ENCODE data around the gene ADGRG2.
"Not testable (repeated sequence)": the region's sequence is repeated elsewhere in the genome, so short reads cannot be mapped to it uniquely, and the experiment has no call there.

ADGRG2 gene

DNA sequence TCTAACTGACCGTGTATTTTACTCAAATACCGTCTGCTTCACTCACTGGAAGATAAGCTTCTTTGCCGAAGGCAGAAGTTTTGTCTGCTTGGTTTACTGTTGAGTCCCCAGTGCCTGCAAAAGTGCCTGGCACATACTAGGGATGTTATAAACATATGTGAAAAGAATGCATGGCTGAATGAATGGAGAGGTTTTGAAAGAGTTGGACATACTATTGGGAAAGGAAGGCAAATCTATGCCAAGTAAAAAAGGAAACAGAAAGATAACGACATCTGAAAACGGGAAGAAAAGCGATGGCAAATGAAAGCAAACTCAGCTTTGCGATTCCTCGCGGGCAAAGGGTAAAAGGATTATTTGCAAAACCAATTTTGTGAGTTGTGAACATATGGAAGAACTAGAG is 21.7 kb downstream of the ADGRG2 start:
- Mint-ChIP-seq H3K4me3 (no peak overlapping the region), H3K9me3 (peaks cover 0 to 3% of the 10 kb centered on the region in 2 donors), H3K27me3 (peaks cover 0 to 10% of the 10 kb centered on the region in 2 donors), H3K4me1 (no peaks in the 10 kb centered on the region), H3K27ac (no peak overlapping the region), H3K36me3 (no peaks in the 10 kb centered on the region)
- no peak for ATAC-seq (replicated peaks)
- DNase-seq = no peak

DNA sequence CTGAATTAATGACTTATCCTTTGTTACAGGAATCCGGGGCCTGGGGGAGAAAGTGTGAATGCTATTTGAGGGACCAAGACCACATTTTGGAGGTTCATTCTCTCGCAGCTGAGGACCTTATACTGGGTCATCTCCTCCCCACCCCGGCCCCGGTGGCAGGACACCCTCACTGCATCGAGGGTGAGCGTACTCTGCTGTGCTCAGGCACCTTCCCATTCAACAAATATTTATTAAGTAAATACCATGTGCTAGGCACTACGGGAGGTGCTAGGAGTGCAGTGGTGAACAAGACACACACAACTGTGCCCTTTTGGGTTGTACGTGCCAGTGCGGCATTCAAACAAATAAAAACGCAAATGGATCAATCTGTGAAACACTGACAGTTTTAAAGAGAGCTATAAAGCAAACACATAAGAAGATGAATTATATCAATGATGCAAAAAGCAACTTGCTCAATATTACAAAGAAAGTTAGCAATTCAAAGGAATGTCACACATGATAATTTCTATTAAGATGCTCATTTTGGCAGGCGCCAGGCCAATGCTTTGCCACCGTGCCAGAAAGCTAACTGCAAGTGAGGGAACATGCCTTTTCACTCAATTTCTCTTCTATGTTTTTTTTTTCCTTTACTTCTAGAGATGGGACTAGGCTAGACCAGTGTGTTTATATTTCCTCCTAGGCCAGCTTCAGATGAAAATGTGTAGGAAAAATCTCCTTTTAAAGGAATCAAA is 24.6 kb downstream of the ADGRG2 start:
- Mint-ChIP-seq H3K9me3 (peaks cover 0 to 3% of the 10 kb centered on the region in 2 donors), H3K4me1 (no peaks in the 10 kb centered on the region), H3K27ac (no peak overlapping the region), H3K36me3 (no peaks in the 10 kb centered on the region), H3K27me3 (peaks cover 0 to under 1% of the 10 kb centered on the region in 2 donors), H3K4me3 (no peak overlapping the region)
- ATAC-seq (replicated peaks) (no peak), DNase-seq (no peak)

DNA sequence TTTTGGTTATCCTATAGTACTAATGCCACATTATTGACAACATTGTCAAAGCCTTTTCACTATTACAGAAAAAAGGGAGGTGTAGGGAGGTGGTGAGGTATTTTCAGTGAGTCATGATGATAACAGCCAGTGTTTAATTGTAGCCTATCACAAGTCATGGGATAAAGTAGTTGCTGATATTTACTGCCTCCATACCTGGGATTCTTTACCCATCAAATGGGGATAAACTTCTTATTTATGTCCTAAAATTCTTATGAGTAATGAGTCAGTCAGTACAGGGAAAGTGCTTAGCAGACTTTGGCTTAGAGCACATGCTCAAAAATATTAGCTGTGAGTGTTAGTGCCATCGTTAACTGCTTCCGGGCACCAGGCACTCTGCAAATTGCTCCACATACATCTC is 25.7 kb downstream of the ADGRG2 start:
- Mint-ChIP-seq H3K27me3 (no peaks in the 10 kb centered on the region), H3K36me3 (no peaks in the 10 kb centered on the region), H3K4me1 (no peaks in the 10 kb centered on the region), H3K4me3 (no peak overlapping the region), H3K9me3 (peaks cover 5 to 9% of the 10 kb centered on the region in 2 donors), H3K27ac (no peak overlapping the region)
- DNase-seq (no peak), ATAC-seq (replicated peaks) (no peak)

DNA sequence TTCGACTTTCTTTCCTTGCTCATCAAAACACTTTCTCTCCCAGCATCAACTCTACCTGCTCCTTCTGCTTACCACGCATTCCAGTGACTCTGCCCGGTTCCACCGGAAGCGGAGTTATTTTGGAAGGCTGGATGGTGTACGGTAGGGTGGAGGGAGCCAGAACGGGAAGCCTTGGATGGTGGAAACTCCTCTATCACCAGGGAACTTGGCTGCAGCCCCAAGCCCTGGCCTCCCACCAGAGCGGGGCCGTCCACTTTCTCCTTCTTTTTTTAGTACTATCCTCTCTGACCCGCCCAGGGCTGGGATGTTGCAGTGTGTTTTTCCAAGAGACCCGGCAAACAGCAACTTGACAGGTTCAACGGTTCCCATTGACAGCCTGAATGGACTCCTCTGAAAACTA is 27.6 kb downstream of the ADGRG2 start:
- Mint-ChIP-seq H3K27ac (no peak overlapping the region), H3K4me3 (no peak overlapping the region), H3K27me3 (peaks cover 6 to 7% of the 10 kb centered on the region in 2 donors), H3K4me1 (no peaks in the 10 kb centered on the region), H3K9me3 (peaks cover 8 to 17% of the 10 kb centered on the region in 2 donors), H3K36me3 (no peaks in the 10 kb centered on the region)
- DNase-seq (no peak), ATAC-seq (replicated peaks) (no peak)

DNA sequence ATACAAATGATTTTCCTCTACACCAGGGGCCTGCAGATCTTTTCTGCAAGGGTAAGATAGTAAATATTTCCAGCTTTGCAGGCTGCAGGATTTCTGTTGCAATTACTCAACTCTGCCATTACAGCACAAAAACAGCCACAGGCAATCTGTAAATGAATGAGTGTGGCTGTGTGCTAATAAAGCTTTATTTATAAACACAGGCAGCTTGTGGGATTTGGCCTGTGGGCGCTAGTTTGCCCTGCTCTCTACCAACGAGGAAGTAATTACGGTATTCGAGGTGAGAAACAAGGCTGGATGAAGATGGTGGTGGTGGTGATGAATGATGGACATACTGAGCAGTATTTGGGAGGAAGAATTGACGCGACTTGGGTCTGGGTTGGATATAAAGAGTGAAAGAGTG is 30.7 kb downstream of the ADGRG2 start:
- Mint-ChIP-seq H3K4me3 (no peak overlapping the region), H3K36me3 (no peaks in the 10 kb centered on the region), H3K9me3 (peaks cover 15 to 27% of the 10 kb centered on the region in 2 donors), H3K27ac (no peak overlapping the region), H3K27me3 (peaks cover 6 to 7% of the 10 kb centered on the region in 2 donors), H3K4me1 (no peaks in the 10 kb centered on the region)
- ATAC-seq (replicated peaks) = no peak
- no peak for DNase-seq

DNA sequence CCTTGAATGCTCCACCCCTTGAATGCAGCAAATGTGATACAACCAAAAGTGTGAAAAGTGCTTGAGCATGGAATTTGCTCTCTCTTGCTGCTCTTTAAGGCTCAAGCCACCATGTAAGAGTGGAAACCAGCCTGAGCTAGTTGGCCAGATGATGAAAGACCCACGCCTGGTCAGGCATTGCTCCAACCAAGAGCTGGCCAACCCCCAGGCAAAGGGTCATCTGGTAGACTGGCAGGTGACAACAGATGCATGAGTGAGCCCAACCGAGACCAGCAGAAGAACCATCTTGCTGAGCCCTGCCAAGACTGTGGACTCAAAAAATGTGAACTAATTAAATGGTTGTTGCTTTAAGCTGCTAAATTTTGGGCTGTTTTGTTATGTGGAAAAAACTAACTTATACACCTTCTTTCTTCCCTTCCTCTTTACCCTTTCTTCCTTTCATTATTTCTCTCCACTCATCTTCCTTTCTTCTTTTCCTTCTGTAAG is 32.7 kb downstream of the ADGRG2 start:
- Mint-ChIP-seq H3K27me3 (peaks cover 6 to 7% of the 10 kb centered on the region in 2 donors), H3K9me3 (peaks cover 17 to 27% of the 10 kb centered on the region in 2 donors), H3K27ac (no peak overlapping the region), H3K36me3 (no peaks in the 10 kb centered on the region), H3K4me1 (no peaks in the 10 kb centered on the region), H3K4me3 (no peak overlapping the region)
- DNase-seq = no peak
- no peak for ATAC-seq (replicated peaks)

DNA sequence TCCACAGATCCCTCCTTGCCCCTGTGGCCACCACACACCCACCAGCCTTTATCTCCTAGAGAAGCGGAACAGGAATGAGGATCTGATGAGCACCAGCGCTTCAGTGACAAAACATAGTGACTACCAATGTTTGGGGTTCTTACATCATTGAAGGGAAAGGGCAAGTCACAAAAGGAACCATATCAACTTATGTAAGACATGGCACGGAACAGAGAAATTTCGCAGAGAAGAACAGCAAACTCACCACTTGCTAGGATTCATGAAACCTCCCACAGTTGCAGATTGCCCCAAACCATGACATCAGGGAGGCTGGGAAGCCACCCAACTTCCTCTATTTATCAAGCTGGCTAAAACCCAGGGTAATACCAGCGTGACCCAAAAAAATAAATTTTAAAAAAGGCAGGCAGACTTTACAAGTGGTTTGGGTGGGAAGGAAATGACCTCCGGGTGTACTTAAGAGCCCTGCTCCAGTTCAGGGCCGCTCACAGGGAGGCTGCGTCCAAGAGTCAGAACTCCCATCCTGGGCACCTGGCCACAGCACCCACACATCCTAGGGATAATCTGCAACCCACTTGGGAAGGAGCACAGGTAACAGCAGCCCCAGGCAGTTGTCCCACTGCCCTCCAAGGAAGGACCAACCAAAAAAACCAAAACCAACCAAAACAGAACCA is 36.0 kb downstream of the ADGRG2 start:
- H3K9me3 Mint-ChIP-seq = peaks cover 12 to 20% of the 10 kb centered on the region in 2 donors
- no peaks in the 10 kb centered on the region for H3K36me3 Mint-ChIP-seq
- H3K27ac Mint-ChIP-seq = no peak overlapping the region
- no peaks in the 10 kb centered on the region for H3K4me1 Mint-ChIP-seq
- ATAC-seq (replicated peaks) = peak in 1 of 2 donors; percentile 41
- H3K27me3 Mint-ChIP-seq = peaks cover 6 to 7% of the 10 kb centered on the region in 2 donors
- no peak for DNase-seq
- no peak overlapping the region for H3K4me3 Mint-ChIP-seq

DNA sequence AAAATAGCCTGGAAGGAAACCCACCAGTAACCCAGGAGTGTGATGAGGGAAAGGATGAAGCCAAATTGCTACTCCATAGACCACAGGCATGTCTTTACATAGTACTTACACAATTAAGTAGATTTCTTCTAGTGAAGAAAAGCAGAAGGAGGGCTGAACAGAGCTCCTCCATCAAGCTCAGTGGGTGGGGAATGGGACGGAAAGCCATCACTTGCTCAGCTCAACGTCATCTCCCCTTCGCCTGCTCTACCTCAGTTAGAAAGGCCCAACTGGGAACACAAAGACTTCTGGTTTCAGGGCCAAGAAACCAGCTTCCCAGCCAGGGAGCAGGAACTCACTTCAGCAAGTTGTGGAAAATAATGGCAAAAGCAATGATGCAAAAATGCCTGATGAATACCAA is 36.6 kb downstream of the ADGRG2 start:
- ATAC-seq (replicated peaks) (no peak), DNase-seq (no peak)
- Mint-ChIP-seq H3K27me3 (peaks cover 2% of the 10 kb centered on the region in 2 donors), H3K9me3 (peaks cover 9 to 16% of the 10 kb centered on the region in 2 donors), H3K27ac (no peak overlapping the region), H3K4me1 (no peaks in the 10 kb centered on the region), H3K4me3 (no peak overlapping the region), H3K36me3 (no peaks in the 10 kb centered on the region)

DNA sequence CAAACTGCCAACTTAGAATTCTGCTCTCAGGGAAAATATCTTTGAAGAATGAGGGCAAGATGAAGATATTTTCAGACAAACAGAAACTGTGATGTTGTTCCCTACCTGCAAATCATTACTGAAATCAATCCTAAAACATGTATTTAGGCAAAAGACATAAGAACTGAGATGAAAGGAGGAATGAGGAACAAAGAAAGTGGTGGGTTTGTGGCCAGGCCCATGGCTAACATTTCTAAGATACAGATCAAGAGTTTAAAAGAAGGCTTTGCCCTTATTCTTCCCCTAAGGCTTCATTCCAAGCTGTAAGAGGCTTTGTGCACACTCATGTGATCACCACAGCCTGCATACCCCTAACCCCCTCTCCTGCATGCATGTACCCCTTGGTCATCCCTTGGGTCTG is 46.5 kb downstream of the ADGRG2 start:
- no peak for DNase-seq
- Mint-ChIP-seq H3K36me3 (no peaks in the 10 kb centered on the region), H3K27me3 (peaks cover 0 to 9% of the 10 kb centered on the region in 2 donors), H3K4me3 (no peak overlapping the region), H3K9me3 (no peaks in the 10 kb centered on the region), H3K4me1 (no peaks in the 10 kb centered on the region), H3K27ac (no peak overlapping the region)
- peak; percentile 65 to 70 for ATAC-seq (replicated peaks)

DNA sequence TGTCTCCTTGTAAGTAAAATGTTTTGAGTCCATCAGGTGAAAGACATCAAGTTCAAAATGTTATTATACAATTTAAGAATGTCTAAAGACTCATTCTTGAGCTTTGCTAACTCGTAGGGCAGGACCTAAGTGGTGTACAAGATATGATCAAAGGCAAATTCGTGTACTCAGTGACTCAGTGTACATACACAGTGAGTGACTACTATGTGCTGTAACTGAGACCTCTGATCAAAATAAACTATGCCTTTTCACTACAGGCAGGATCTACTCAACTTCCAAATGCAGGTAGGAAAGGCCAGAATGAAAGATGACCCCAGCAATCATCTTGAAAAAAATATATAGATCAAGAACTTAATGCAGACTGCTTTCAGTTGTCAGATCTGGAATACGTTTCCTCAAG is 49.9 kb downstream of the ADGRG2 start:
- ATAC-seq (replicated peaks) (no peak), DNase-seq (no peak)
- H3K4me3 Mint-ChIP-seq = no peak overlapping the region
- peaks cover 0 to 9% of the 10 kb centered on the region in 2 donors for H3K27me3 Mint-ChIP-seq
- no peaks in the 10 kb centered on the region for H3K36me3 Mint-ChIP-seq
- H3K4me1 Mint-ChIP-seq = no peaks in the 10 kb centered on the region
- no peaks in the 10 kb centered on the region for H3K9me3 Mint-ChIP-seq
- H3K27ac Mint-ChIP-seq = no peak overlapping the region

DNA sequence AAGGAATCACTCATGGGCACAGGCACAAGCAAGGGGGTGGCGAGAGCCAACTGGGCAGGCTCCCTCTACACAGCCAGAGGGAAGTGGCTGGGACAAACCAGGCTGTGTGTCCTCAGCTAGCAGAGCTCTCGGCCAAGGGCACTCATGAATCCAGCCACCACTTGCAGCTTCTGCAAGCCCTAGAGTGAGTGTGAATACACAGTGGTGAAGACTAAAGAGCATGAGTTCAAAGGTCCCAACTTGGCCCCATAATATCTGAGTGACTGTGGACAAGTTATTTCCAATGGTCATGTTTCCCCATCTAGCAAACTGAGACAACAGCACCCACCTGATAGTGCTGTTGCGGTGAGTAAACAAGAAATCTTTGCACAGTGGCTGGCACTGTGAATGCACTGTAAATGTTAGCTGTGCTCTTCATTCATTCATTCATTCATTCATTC is 51.7 kb downstream of the ADGRG2 start:
- no peak overlapping the region for H3K4me3 Mint-ChIP-seq
- ATAC-seq (replicated peaks) = no peak

DNA sequence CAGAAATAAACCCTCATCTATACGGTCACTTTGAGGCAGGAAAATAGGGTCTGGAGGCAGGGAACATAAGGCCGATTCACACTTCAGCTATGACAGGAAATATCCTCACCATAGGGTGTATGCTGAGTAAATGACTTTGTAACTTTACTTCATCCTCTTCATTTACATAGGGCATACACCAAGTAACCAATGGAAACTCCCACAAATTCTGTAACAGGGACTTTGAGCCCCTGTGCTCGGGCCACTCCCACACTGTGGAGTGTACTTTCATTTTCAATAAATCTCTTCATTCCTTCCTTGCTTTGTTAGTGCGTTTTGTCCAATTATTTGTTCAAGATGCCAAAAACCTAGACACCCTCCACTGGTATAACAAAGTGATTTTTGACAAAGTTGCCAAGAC is 55.3 kb downstream of the ADGRG2 start:
- DNase-seq; H3K4me1 Mint-ChIP-seq; H3K4me3 Mint-ChIP-seq; H3K9me3 Mint-ChIP-seq; H3K27ac Mint-ChIP-seq; H3K36me3 Mint-ChIP-seq; ATAC-seq (replicated peaks); H3K27me3 Mint-ChIP-seq: not testable (repeated sequence)

More for the DNA sequence above, 51.7 kb downstream of the ADGRG2 start:
- no peaks in the 10 kb centered on the region for H3K4me1 Mint-ChIP-seq
- no peak for DNase-seq
- H3K9me3 Mint-ChIP-seq = no peaks in the 10 kb centered on the region
- H3K36me3 Mint-ChIP-seq = no peaks in the 10 kb centered on the region
- H3K27ac Mint-ChIP-seq = no peak overlapping the region
- H3K27me3 Mint-ChIP-seq = peaks cover 0 to 4% of the 10 kb centered on the region in 2 donors

DNA sequence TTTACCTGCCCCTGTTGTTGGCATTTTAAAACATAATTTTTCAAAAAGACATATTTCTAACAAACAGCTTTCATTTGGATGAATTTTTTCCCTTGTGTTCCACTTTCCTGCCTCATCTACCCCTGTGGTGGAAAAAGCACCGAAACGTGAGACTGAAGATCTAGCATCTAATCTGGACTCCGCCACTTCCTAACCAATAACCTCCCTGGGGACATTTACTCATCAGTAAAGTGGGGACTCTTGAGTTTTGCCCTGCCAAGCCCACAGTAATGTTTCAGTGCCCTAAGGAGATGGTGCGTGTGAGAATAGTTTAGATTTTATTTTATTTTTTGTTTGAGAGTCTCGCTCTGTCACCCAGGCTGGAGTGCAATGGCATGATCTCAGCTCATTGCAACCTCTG is 56.7 kb downstream of the ADGRG2 start:
- Mint-ChIP-seq H3K27ac (no peak overlapping the region), H3K9me3 (no peaks in the 10 kb centered on the region), H3K36me3 (no peaks in the 10 kb centered on the region), H3K4me1 (no peaks in the 10 kb centered on the region), H3K27me3 (peaks cover 0 to 9% of the 10 kb centered on the region in 2 donors), H3K4me3 (no peak overlapping the region)
- ATAC-seq (replicated peaks) (peak; percentile 55 to 77), DNase-seq (no peak)

DNA sequence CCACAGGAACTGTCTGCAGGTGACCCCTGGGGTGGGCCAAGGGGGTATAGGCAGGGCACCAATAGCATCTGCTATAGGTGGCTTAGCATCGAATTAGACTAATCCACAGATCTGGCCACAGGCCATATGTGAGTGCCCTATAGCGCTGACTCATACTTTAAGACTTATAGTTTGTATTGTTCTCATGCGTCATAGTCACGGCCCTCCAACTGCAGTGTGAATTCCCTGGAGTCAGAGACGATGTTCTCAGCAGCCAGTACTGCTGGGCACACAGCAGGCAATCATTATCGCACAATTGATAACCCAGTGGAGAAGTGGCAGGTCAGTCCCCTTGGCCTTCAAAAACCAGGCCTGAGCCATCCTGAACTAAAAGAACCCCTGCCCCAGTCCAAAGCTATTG is 58.1 kb downstream of the ADGRG2 start:
- H3K36me3 Mint-ChIP-seq = no peaks in the 10 kb centered on the region
- no peak overlapping the region for H3K27ac Mint-ChIP-seq
- DNase-seq = no peak
- H3K4me1 Mint-ChIP-seq = no peaks in the 10 kb centered on the region
- no peak for ATAC-seq (replicated peaks)
- H3K9me3 Mint-ChIP-seq = no peaks in the 10 kb centered on the region
- H3K27me3 Mint-ChIP-seq = peaks cover 0 to 9% of the 10 kb centered on the region in 2 donors
- no peak overlapping the region for H3K4me3 Mint-ChIP-seq

DNA sequence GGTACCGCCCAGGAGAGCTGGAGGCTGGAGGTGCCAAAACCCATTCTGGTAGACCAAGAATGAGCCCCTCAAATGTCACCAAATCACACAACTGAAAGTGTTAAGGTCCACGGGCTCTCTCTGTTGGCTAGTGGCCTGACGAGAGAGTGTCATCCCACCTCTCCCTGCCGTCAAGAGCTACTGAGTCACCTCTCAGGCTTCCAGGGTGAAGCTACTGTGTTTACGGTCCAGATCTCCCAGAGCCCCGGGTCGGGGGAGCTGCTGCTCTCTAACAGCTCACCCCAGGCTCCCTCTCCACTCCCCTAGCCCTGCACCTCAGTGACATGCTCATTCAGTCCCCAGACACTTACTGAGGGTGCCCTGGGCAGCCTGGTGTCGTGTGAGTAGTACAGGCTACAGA is 59.2 kb downstream of the ADGRG2 start:
- no peaks in the 10 kb centered on the region for H3K36me3 Mint-ChIP-seq
- H3K27me3 Mint-ChIP-seq = peaks cover 0 to 9% of the 10 kb centered on the region in 2 donors
- H3K27ac Mint-ChIP-seq = no peak overlapping the region
- no peaks in the 10 kb centered on the region for H3K4me1 Mint-ChIP-seq
- no peak overlapping the region for H3K4me3 Mint-ChIP-seq
- ATAC-seq (replicated peaks) (no peak), DNase-seq (no peak)
- no peaks in the 10 kb centered on the region for H3K9me3 Mint-ChIP-seq
